NCI-H2196 treated with DMSO at 0.1 percent for 48 hours (cell line): ENCODE measurements around the gene CSNK1G2.
A peak's percentile ranks its signal among the peaks of the same experiment; 100 is the strongest.

Experiments
- DNase-seq: peaks from one replicate; lab custom pipeline; 2025; ENCODE audit not compliant: unreplicated experiment; lab: John Stamatoyannopoulos, UW

The CSNK1G2 gene

DNA sequence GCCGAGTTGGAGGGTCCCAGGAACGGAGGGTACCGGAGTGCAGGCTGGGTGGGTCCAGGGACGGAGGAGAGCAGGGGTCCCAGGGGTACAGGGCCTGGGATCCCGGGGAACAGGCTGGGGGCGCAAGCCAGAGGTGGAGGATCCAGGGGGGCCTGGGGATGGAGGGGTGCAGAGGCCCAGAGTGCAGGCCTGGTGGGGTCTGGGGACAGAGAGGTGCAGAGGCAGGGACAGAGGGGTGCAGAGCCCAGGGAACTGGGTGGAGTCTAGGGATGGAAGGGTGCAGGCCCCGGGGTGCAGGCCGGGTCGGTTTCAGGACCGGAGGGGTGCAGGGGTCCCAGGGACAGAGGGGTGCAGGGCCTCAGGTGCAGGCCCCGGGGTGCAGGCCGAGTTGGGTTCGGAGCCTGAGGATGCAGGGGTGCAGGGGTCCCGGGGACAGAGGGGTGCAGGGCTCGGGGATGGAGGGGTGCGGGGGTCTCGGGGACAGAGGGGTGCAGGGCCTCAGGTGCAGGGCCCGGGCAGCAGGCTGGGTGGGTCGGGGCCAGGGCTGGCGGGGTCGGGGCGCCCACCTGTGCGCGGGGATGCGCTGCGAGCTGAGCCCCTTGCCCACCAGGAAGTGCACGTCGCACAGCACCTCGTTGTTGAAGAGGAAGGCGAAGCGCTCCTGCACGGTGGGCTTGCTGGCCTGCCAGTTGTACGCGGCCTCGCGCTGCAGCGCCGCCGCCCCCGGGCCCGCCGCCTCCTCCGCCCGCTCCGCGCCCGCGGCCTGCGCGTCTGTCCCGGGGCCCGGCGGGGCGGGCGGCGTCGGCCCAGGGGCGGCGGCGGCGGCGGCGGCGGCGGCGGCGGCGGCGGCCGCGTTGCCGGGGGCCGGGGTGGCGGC lies 74.0 kb downstream of the CSNK1G2 start:
- no peak for DNase-seq

DNA sequence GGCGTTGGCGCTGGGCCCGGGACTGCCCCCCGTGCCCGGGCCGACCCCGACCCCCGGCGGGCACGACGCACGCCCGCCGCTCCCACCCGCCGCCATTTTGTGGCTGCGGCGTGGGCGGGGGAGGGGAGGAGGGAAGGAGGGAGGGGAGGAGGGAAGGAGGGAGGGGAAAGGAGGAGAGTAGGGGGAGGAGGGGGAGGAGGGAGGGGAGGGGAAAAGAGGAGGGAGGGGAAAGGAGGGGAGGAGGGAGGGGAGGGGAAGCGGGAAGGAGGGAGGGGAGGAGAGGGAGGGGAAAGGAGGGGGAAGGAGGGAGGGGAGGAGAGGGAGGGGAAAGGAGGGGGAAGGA lies 74.6 kb downstream of the CSNK1G2 start, which contains the start of gene BTBD2:
Gene BTBD2, minus strand, starts transcription at position 107 of the 343 bp plus-strand sequence. Its CDS starts 11 bp downstream, at position 96.
- DNase-seq, result peak; percentile 26

DNA sequence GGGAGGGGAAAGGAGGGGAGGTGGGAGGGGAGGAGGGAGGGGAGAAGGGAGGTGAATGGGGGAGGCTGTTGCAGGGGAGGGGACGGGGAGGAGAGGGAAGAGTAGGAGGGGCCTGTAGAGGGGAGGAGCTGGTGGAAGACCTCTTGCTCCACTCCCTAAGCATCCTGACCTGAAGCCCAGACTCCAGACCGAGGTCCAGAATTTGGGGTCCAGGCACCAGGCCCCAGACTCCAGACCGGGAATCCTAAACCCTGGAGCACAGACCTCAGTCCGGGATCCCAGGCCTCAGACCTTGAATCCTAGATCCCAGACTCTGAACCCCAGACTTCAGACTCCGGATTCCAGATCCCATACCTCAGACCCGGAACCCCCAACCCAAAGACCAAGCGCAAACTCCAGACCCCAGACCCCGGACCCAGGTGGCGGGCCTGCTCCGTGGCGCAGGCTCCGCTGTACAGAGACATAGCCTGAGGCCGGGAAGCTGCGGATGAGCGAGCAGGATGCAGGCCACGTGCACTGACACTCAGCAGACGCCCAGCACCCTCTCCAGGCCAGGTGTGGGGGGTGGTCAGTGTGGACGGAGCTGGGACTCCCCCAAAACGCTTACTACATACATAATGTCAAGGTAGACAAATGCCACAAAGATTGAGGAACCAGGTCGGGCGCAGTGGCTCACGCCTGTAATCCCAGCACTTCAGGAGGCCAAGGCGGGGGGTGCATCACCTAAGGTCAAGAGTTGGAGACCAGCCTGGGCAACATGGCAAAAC lies 75.3 kb downstream of the CSNK1G2 start:
- peak; percentile 56 for DNase-seq

DNA sequence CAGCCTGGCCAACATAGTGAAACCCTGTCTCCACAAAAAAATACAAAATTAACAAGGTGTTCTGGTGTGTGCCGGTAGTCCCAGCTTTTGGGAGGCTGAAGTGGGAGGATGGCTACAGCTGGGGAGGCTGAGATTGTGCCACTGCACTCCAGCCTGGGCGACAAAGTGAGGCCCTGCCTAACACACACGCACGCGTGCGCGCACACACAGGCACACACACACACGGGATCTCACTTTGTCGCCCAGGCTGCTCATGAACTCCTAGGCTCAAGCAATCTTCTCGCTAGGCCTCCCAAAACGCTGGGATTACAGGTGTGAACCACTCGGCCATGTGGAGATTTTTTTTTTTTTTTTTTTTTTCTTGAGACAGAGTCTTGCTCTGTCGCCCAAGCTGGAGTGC lies 77.8 kb downstream of the CSNK1G2 start:
- DNase-seq, result no peak

- no peak for DNase-seq
Measured at GRCh38 chr19:2021453-2022140, 80.6 kb downstream of the CSNK1G2 start.

DNA sequence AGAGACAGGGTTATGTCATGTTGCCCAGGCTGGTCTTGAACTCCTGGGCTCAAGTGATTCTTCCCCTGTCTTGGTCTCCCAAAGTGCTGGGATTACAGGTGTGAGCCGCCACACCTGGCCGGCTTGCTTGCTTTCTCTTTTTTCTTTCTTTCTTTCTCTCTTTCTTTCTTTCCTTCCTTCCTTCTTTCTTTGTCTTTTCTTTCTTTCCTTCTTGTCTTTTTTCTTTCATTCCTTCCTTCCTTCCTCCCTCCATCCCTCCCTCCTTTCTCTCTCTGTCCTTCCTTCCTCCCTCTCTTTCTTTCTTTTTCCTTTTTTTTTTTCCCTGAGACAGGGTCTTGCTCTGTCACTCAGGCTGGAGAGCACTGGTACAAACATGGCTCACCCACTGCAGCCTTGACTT lies 81.3 kb downstream of the CSNK1G2 start:
- DNase-seq, result no peak

DNA sequence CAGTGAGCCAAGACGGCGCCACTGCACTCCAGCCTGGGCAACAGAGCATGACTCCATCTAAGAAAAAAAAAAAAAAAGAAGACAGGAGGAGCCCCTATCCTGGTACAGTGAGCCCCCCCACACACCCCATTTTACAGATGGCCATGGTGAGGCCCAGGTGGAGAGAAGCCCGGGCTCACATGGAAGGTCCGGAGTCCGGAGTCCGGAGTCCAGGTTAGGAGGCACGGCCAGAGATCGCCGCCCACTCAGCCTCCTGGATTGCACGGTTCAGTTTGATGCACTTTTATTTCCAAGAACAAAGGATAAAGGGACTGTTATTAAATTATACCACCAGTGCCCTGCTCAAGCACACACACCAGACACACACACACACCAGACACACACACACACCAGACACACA lies 85.8 kb downstream of the CSNK1G2 start:
- DNase-seq, result no peak

- DNase-seq, result no peak
Measured at GRCh38 chr19:2027361-2027760, 86.4 kb downstream of the CSNK1G2 start.
